ENCODE data around the gene TBC1D17.

The TBC1D17 gene

DNA sequence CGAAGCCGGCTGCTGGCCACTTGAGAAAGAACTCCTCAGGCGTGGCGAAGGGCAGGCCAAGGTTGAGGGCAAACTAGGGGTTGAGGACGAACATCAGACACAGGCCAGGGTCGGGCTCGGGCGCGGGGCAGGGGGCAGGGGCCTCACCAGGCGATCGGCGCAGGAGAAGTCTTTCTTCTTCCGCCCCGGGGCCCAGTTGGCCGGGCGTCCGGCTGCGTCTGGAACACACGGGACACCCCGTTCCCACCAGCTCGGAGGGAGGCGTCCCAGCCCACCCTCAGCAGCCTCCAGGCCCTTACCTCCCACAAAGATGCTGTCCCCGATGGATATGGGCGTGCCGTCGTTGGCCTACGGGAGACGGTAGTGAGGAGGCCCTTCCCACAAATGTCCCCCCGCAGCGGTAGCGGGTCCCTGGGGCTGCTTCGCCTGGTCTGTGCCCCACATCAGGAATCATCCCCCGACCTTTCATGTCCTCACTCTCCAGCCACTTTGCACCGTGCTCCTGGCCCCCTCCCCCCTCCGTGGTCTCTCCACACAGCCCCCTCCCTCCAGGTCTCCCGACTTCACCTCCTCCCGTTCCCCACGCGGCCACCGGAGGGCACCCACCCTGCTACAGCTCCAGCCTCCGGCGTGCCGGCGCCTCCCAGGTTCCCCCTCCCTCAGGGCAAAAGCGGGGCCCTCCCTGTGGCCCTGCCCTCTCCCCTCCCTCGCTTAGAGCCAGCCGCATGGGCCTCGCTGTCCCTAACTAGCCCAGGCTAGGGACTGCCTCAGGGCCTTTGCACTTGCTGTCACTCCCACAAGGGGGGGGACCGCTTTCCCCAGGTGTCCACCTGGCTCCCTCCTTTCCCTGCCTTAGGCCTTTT is 14.9 kb upstream of the TBC1D17 start:
- DNase-seq = no peak

DNA sequence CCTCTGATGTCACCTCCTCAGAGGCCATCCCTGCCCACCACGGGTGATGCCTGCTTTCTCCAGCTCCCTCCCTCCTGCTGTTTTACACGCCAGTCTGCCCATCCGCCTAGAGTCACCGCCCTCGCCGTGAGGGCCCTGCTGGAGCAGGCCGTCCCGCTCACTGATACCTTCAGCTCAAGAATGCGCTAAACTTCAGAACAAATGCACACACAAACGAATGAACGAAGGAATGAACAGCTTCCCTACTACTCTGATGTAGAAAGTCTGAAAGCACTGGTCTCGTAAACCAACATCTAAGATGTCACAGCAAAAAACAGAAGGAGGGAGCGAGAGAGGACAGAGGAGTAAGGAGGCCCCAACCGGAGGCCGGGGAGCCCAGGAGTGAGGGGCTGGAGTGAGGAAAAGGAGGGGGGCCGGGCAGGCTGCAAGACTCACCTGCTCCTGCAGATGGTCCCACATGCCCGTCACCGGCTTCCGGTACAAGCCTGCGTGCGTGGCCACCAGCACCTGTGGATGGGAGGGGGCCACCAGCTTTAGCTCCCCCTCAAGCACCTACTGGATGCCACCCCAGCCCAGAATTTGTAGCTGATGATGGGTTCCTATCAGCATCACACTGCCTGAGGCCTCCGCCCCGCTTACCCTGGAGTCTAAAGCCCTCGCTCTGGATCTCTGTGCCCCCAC is 14.1 kb upstream of the TBC1D17 start:
- DNase-seq = no peak

DNA sequence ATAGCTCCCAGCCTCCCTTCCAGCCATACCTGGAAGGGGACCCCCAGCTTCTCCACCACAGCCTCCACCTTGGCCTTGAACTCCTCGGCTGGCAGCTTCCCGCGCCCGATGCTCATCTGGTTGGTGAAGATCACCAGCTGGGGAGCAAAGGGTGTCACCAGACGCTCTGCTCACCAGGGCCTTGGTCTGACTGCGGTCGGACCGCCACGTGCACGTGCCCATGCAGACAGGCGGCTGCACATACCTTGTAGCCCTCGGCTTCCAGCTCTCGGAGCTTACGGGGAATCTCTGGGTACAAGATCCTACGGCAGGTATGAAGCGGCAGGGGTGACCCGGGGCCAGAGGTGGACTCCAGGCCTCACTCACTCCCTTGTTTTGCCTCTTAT is 13.6 kb upstream of the TBC1D17 start:
- no peak for DNase-seq

DNA sequence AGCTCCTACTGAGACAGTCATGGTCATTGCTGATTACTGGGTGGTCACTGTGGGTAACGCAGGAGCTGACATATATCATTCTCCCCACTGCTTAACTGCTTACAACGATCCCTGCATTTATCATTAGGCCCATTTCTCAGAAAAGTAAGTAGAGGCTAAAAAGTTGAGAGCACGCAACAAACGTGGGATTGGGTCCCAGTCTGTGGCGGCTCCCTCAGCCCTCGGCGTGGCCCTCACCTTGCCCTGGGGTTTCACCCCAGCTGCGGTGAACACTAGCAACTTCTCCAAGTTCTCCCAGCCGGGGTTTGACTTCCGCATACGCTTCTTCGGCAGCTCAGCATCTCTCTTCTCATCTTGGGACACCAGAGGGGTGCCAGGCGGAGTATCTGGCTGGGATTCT is 12.6 kb upstream of the TBC1D17 start:
- DNase-seq = no peak

DNA sequence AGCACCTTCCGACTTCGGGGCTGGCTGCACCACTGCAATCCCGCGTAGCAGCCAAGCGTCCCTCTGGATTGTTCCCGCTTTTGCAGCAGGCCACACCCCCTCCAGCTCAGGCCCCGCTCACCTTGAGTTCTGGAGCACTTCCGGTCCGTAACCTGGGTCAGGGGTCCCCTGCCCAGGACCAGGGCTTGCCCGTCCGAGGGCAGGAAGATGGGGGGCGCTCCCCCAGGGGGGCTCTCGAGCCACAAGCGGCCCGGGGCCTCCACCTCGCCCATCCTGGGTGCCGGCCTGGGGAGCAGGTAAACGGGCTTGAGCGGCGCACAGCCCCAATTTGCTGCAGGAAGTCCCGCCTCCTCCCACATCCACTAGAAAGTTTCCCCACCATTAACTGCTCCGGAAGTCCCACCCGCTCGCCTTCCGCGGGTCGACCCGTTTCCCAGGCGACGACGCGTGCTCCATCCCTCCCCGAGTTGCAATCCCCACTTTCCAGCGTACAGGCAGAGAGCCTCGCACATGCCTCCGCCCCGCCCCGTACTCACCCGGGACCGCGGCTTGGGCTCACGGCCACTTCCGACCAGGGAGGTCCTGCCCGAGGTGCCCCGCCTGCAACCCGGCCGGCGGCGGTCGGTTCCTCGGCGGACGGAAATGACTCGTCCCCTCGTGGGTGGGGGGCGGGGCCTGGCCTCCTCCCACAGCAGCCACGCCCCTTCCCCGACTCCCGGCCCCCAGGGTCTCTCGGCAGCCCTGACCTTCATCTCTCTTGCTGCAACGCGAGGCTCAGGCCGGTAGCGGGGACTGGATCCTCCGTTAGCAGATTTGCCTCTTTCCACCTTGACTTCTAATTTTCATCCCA is 10.3 kb upstream of the TBC1D17 start, which contains the start of gene PNKP:
Gene PNKP, minus strand, starts transcription at position 644 of the 850 bp plus-strand sequence. Its CDS starts 372 bp downstream, at position 272.
- DNase-seq = peak; percentile 92

DNA sequence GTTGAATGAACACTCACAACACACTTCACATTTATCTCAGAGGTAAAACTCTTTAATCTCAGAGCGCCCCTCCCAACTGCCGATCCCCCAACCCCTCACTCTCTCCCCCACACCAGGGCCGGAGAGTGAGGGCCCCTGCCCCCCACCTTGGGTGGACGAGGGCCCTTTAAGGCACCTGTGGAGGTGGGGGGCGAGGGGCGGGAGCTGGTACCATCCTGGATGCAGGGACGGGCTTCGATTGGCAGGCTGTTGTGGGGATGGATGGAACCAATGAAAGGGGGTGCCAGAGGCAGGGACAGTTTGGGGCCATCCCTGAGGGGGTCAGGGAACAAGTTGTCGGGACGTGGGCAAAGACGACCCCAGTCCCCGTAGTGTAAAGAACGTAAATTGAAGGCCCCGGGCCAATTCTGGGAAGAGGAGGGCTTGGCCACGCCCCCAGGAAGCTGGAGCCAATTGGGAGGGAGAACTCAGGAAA is 8.5 kb upstream of the TBC1D17 start:
- no peak for DNase-seq

DNA sequence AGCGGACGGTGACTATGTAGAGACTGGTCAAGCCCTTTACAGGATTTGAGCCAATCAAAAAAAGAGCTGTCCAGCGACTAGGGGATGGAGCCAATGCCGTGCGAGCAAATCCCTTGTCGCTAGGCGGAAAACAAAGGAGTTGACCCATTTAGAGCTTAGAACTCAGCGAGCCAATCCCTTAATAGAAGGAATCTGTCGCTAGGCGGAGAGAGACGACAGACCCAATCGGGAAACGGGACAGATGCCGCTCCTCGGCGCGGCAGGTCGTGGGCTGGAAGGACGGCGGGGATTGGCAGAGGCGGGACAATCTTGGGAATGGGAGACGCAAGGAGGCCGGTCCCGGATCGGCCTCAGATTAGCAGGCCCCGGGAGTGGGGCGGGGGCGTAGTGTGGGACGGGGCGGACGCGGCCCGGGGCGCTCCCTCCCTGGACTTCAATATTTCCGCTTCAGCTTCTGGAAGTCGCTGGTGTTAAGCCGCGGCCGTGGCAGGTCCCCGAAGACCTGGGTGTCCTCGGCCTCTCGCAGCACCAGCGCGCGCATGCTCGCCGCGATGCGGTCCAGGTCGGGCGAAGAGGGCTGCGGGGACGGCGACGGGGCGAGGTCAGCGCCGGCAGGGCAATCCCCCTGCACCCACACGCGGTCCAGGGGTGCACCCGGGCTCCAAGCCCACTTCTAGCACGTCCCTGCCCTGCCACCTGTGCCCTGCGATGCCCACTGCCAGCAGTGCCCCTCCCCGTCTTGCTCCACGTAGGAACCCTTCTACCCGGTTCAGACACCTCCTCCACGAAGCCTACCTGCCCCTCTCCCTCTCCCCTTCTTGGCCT is 7.8 kb upstream of the TBC1D17 start:
- DNase-seq = peak; percentile 99

DNA sequence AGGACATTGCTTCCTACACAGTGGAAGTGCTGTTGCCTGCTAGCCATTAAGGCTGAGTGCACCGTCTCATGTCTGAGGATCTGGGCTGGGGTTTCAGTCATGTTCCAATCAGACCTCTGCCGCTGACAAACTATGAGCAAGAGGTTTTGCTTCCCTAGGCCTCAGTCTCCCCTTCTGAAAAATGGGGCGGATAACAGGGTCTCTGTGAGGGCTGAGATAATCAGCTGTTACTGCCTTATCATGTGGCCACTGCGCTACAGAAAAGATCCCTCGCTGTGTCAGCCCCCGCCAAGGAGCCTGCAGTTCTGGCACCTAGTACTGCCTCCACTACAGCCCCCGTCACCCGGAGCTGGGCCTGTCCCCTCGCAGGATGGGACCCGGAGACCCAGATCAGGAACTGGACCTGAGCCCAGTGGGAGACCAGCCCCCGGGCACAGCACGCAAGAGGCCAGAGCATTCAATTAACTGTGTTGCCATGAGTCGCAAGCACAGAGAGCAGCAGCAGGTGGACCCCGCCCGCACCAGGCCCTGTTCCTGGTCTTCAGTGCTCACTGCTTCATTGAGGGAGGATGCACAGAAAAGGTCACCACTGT is 7.1 kb upstream of the TBC1D17 start:
- DNase-seq = no peak

DNA sequence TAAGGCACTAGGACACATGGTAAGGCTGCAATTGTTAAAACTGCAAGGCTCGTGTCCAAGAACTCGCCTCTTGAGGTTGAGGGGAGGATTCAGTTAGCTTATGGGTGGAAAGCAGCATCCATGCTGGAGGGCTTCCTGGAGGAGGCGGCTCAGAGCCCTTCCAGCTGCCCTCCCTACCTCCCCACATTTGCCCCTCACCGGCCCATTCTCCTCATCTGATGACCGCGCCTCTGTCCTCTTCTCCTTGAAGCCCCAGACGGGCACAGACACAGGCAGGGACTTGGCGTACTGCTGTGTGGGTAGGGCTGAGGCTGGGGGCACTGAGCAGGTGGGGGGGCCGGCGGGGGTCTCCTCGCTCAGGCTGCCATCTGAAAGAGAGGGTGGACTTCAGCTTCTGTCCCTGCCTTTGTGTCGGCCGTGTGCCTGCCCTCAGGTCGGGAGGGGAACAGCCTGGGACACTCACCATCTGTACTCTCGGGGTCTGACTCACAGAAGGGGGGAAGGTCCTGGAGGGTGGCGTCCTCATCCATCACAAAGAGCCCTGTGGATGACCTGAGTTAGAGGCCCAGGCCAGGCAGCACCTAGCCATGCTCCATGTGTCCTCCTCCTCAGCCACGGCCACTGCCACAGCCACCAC is 6.0 kb upstream of the TBC1D17 start:
- no peak for DNase-seq

DNA sequence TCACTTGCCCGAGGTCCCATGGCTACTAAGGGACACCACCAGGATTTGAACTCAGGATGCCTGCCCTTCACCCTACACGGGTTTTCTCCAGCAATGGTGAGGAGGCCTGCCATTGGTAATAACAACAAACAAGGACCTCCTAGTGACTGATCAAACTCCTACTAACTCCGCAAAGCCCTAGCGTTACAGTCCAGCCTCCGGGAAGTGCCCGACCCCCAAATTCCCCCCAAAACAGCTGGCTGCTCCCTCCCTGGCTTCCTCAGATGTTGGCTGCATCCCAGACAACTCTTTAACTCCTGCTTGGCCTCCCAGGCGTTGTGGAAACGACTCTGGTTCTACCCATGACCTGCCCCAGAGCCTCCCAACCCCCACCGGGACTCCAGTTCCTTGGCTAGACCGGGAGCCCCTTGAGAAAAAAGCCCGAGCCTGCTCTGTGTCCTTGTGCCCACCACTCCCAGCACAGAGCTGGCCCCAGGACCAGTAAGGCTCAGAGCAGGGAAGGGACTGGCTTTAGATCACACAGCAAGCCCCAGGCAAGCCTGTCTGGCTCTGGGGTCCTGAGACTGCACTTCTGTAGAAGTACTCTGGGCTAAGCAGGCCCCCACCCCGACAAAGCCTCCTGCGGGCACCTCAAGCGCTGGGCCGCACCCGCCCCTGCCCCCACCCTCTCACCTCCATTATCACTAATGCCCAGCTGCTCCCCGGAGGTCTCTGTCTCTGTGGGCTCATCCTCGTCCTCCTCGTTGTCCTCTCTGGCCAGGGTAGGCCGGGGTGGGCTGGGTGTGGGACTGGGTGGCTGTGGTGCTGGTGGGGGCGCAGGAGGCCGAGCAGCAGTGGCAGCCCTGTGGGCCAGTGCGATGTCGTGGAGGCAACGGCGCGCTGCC is 5.0 kb upstream of the TBC1D17 start:
- DNase-seq = no peak

DNA sequence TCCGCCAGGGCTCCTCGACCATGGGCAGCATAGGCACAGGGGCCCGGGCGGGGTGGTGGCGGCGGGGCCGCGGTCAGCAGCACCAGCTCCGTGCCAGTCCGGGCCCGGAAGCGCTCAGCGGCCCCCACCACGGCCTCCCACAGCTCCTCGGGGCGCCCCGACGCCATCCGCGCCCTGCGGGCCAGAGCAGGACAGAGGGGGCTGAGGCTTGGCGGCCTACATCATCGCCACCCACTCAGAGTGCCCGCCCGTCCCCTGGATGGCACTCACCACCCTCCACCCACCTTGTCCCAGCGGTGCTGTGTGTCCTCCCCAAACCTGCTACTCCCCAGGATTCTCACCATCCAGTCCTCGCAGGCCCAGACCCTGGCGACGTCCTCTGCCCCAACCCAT is 4.4 kb upstream of the TBC1D17 start:
- no peak for DNase-seq

DNA sequence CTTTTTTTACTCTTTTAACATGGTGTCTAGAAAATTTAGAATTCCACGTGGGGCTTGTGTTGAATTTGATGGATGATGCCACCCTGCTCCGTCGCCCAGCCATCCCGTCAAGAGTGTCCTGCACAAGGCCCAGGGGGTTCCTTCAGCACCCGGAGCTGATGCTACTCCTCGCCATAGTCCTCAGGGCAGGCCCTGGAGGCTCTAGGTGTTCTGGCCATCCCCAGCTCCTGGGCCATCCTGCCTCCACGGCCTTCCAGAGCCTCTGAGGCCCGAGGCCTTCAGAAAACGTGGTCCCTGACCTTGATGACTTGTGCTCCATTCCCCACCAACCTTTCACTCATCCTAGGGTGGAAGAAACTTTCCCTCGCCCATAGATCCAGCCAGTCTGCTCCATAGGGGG is 3.7 kb upstream of the TBC1D17 start:
- DNase-seq = no peak

DNA sequence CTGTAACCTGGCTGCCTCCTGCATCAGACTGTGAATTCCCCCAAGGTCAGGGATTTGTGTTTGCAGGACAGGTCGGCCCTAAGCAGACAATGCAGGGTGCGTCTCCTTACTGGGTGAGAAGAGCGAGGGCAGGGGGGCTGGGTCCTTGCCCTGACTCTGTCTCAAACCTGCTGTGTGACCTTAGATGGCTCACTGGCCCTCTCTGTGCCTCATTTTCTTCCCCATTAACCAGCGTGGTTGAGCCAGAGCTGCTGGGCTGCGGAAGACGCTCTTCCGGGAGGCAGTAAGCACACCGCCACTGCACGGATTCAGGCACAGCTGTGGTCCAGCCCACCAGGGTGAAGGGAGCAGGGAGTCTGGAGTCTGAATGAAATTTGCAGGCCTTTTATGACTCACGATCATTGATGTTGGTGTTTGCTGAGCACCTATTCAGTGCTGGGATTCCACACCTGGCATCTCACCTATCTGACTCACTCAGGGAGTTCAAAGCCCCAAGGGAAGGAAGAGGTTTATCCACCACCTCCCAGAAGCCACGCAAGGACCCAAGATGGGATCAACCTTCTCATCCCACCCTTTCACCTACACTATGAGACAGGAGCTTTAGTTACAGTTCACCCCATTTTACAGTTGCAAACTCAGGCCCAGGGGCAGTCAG is 2.9 kb upstream of the TBC1D17 start:
- DNase-seq = no peak

DNA sequence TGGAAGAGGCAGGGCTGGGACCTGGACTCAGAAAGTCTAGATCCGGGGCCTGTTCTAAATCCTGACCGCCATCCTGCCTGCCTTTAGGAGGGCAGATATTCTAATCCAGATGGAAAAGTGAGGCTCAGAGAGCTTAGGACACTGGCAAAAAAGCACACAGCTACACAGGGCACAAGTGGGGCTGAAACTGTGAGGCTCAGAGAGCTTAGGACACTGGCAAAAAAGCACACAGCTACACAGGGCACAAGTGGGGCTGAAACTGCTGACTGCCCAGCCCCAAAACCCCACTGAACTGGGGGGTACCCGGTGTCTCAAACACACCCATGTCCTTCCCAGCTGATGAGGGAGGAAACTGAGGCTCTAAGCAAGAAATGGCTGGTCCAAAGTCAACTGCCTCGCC is 2.3 kb upstream of the TBC1D17 start:
- no peak for DNase-seq

DNA sequence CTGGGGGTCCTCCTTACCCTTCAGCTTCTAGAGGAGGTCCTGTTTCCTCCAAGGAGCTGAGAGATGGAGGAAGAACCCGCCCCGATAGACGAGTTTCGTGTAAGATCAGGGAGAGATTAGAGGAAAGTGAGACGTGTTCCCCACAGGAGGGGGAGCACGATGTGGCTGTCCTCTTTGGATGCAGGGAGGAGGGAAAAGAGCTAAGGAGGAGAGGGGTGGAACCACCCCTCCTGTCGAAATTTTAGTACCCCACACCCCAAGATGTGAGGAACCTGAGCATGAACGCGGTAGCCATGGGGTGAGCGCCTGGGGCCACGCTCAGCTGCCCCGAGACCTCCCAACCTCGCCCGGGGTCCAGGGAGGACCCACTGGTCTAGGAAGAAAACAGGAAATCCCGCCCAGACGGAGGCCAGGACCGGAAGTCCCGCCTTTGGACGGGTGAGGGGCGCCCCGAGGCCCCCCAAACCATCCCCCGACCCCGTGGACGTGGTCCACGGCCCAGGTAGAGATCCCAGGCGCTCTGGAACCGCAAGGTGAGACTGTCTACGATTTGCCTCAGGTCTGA is 1.6 kb upstream of the TBC1D17 start:
- peak; percentile 45 for DNase-seq

DNA sequence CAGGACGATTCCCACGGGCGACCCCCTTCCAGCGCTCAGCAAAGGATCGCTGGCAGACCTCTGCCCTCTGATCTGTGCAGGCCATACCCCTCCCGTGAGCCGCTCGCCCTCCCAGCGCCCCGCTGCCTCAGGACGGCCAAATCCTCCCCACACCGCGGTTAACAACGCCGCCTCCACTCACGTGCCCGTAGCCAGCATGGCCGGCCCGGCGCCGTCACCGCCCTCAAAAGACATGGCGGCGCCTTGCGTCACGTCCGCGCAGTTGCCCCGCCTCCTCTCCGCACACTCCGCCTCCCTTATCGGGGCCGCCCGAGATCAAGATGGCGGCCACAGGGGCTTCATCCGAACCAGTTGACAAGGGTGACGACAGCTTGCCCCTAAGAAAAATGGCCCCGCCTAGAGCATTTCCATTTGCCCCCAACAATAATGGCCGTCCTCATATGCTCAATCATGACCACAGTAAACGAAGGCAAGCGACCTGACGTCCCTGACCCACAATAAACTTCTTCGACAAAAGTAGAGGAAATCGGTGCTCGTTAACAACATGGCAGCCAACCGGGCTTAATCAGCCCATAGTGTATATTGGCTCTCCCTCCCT is 981 bp upstream of the TBC1D17 start:
- peak; percentile 99 for DNase-seq

DNA sequence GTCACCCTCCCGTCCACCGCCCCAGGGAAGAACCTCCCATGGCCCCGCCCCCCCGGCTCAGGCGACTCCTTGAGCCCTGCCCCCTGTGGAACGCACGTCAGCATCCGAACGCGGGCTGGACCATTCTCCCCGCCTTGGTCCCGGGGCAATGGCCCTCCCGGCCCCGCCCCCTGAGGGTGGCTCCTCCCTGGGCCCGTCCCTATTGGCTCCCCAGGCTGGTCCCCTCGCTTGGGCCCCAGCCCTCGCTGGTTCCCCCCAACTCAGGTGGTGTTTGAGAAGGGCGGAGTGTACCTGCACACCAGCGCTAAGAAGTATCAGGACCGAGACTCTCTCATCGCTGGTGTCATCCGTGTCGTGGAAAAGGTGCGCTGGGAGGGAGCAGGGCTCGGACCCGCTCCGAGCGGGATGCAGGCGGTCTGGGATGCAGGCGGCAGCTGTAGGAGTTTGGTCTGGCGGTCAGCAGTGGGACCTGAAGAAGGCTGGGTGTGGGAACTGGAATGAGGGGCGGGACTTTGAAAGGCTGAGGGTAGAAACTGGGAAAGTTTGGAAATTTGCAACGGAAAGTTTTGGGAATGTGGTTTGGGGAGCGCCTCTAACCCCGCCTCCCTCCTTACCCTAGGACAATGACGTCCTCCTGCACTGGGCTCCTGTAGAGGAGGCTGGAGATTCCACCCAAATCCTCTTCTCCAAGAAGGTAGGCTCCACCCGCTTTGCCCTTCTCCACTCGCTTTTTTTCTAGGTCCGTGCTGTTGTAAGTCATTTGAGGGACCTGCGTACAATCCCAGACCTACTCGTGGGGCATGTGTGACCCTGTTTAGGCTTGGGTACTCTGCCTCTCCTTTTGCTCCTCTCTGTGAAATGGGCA is 609 bp downstream of the TBC1D17 start:
- DNase-seq = peak; percentile 98

DNA sequence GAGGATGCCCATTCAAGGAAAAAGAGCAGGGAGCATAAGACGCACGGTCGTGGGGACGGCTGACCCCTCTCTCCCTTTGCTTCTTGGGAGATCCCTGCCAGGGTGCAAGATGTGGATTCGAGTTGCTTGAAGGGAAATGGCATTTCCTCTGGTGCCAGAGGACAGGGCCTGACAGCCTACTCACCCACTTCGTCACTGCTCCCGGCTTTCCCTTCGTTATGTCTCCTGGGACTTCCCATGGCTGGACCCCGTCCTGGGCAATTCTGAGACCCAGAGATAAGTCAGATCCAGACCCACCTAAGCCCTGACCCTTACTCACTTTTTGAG is 1.2 kb downstream of the TBC1D17 start:
- DNase-seq = no peak
